Measurements from ENCODE around the gene RFX1.
"Not testable (repeated sequence)": the region's sequence is repeated elsewhere in the genome, so short reads cannot be mapped to it uniquely, and the experiment has no call there.

DNA sequence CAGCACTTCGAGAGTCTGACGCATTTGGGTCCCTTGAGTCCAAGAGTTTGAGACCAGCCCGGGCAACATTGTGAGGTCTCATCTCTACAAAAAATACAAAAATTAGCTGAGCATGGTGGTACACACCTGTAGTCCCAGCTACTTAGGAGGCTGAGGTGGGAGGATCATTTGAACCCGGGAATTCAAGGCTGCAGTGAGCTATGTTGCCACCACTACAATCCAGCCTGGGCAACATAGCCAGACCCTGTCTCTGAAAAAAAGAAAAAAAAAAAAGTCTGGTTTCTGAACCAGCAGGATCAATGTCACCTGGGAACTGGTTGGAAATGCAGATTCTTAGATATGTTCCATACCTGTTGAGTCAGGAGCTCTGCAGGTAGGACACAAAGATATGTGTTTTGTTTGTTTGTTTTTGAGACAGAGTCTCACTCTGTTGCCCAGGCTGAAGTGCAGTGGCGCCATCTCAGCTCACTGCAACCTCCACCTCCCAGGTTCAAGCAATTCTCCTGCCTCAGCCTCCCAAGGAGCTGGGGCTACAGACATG is 20.6 kb upstream of the RFX1 start:
- TF ChIP-seq POLR2A, POLR2AphosphoS5 (IDR thresholded peaks at IDR 0.05): not testable (repeated sequence)
- TF ChIP-seq, protein P1, sequence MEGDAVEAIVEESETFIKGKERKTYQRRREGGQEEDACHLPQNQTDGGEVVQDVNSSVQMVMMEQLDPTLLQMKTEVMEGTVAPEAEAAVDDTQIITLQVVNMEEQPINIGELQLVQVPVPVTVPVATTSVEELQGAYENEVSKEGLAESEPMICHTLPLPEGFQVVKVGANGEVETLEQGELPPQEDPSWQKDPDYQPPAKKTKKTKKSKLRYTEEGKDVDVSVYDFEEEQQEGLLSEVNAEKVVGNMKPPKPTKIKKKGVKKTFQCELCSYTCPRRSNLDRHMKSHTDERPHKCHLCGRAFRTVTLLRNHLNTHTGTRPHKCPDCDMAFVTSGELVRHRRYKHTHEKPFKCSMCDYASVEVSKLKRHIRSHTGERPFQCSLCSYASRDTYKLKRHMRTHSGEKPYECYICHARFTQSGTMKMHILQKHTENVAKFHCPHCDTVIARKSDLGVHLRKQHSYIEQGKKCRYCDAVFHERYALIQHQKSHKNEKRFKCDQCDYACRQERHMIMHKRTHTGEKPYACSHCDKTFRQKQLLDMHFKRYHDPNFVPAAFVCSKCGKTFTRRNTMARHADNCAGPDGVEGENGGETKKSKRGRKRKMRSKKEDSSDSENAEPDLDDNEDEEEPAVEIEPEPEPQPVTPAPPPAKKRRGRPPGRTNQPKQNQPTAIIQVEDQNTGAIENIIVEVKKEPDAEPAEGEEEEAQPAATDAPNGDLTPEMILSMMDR (IDR thresholded peaks at IDR 0.05), result not testable (repeated sequence)
